Diencephalon (tissue), 1 donor: ENCODE measurements around the gene HMMR. TPM values are rescaled to one million over a fixed set of nuclear protein-coding genes. Genes with fewer than 3 reads are reported as not detected.

Source experiments
- small RNA-seq: library from RNA; depleted of rRNA; stranded (forward); fragments of <200 nt; gene quantifications from one replicate; pipeline ENCODE3, GENCODE V24; 2014
- total RNA-seq: library from RNA; depleted of rRNA; stranded (reverse); fragments of >200 nt; gene quantifications from one replicate; pipeline ENCODE4 v1.2.3, GENCODE V29; 2014

HMMR gene, protein sequence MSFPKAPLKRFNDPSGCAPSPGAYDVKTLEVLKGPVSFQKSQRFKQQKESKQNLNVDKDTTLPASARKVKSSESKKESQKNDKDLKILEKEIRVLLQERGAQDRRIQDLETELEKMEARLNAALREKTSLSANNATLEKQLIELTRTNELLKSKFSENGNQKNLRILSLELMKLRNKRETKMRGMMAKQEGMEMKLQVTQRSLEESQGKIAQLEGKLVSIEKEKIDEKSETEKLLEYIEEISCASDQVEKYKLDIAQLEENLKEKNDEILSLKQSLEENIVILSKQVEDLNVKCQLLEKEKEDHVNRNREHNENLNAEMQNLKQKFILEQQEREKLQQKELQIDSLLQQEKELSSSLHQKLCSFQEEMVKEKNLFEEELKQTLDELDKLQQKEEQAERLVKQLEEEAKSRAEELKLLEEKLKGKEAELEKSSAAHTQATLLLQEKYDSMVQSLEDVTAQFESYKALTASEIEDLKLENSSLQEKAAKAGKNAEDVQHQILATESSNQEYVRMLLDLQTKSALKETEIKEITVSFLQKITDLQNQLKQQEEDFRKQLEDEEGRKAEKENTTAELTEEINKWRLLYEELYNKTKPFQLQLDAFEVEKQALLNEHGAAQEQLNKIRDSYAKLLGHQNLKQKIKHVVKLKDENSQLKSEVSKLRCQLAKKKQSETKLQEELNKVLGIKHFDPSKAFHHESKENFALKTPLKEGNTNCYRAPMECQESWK
- total RNA-seq: 4.4 TPM

DNA sequence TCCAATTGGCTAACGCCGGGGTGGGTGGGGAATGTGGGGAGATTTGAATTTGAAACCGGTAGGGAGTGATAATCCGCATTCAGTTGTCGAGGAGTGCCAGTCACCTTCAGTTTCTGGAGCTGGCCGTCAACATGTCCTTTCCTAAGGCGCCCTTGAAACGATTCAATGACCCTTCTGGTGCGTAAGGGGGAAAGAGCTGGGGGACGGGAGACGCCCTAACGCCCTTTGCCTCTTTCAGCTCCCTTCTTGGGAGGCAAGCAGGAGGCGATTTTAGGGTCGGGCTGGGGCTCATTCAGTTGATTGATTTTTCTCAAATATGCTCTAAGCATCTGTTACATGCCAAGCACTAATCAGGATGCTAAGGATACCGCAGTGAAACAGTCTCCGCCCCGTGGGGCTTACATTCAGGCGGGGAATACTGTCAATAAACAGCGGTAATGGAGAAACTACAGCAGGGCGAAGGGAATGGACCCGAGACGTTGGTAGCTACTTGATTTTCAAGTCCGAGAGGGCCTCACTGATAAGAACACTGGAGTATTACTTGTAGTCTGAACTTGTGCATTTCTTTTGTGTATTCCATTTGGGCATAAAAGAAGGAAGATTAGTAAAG, at the start of gene HMMR:
Gene HMMR, plus strand, starts transcription at position 71 of the 610 bp plus-strand sequence. Its CDS starts 61 bp downstream, at position 132.

DNA sequence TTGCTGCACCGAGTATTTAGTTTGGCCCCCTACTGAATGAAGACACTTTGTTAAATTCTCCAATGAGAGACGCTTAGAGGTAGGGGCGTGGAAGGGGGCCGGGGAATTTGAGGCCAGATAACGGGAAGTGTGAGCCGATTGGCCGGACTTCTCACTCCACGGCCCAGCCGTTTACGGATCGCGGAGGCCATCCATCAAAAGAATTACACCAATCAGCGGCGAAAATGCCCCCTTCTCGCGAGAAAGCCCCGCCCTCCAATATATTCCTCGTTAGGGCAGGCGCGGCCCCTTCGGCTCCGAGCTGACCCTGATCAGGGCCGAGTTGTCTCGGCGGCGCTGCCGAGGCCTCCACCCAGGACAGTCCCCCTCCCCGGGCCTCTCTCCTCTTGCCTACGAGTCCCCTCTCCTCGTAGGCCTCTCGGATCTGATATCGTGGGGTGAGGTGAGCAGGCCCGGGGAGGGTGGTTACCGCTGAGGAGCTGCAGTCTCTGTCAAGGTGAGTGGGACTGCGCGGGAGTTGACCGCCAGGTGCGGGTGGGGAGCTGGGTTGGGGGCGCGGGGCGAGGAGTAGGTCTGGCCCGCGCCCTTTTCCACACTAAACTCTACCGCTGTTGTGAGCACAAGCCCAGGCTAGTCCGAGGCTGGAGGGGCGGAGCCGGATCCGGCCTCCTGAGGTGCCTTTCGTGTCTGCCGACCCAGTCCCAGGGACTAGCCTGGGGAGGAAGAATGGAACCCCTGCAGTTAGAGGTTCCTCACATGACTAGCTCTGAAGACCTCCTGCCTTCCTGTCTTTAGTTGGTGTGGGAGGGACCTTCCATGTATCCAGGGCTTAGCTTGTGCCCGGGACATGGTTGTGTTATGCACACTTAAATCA, 22.9 kb upstream of the HMMR start, which contains the start of gene CCNG1:
Gene CCNG1, plus strand, starts transcription at position 287 of the 874 bp plus-strand sequence. CDS start 1,662 bp downstream, outside the sequence.

DNA sequence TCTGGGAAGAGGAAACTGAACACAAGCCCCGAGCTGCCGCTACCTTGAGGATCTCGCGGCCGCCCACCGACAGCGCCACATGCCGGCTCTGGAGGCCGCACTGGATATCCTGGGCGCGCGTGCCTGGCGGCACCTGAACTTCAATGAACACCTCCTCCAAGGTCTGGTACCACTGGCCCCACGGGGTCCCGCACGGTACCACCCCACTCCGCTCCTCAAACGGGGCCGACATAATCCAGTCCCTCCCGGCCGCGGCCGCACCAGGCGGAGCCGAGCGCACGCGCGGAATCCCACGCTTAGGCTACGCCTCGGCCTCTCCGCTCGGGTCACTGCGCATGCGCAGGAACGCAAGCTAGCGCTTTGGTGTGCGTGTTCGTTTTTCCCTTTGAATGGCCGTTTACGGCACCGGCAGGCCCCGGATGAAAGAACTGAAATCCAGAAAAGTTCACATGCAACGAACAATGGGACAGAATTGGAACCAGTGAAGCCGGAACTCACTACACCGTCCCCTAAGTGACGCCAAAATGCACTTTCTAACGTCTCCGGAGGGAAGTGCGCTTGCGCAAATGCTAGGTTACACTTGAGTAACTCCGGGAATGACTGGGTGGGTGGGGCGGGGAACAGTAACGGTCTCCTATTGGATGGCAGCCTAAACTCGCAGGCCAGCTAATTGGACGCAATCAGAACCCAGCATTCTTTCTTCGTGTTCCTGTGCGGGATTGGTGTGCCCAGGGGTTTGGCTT, 442 bp upstream of the HMMR start, which contains the start of gene NUDCD2:
Gene NUDCD2, minus strand, starts transcription at position 284 of the 743 bp plus-strand sequence. Its CDS starts 52 bp downstream, at position 232.

DNA sequence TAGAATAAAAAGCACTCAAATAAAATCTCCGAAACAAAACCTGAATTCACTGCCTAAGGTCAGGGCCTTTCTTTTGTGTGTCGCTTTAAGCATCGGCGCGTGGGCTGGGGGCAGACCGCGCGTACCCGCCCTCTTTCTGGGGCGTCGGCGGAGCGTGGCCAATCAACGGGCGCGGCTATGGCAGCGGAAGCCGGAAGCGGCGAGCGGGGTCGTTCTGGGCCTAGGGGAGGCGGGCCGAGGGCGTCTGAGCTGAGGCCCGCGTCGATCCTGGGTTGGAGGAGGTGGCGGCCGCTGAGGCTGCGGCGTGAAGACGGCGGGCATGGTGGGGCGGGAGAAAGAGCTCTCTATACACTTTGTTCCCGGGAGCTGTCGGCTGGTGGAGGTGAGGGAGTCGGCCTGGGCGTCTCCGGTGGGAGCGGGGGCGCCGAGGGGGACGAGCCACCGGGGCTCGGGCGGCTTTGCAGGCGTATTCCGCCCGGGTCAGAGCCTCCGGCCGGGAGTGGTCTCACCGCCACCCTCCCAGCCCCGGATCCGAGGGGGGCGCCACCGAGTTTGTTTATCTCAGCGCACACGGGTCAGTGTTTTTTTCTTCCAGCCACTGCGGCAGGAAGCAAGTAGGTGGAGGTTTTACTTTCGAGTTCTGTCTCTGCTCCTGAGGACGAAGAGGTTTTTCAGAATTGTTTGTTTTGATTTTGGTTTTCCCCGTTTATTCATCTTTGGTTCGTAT, 45.1 kb downstream of the HMMR start, which contains the start of gene MAT2B:
Gene MAT2B, plus strand, starts transcription at position 252 of the 727 bp plus-strand sequence. Its CDS starts 68 bp downstream, at position 320.

Small RNA genes lying within 50 kb of the gene (small RNA-seq; reads per million reads assigned to genes)
- gene AC008723.1: not detected

Other genes starting within 250 kb of the HMMR start
- 103 TPM for gene CCNG1, start 23.0 kb upstream of the HMMR start, total RNA-seq
- gene NUDCD2, start 530 bp upstream of the HMMR start, total RNA-seq: 15.5 TPM
- 43.4 TPM for gene MAT2B, start 45.0 kb downstream of the HMMR start, total RNA-seq